HepG2 (cell line): Measurements from ENCODE around the gene SRCAP. TPM values are rescaled to one million over a fixed set of nuclear protein-coding genes. Genes with fewer than 3 reads are reported as not detected.
A peak's percentile ranks its signal among the peaks of the same experiment; 100 is the strongest.

Source experiments
- ARID5B ChIP-seq: IDR thresholded peaks from 2 replicates; pipeline ENCODE4 v1.4.0; 2020; ENCODE audit warnings: mild to moderate bottlenecking, missing genetic modification reagents
- HNRNPH1 ChIP-seq: fragments of 200-400 bp; formaldehyde crosslinking; optimal IDR thresholded peaks from 2 replicates; pipeline ENCODE3; 2017; ENCODE audit warnings: mild to moderate bottlenecking, low read depth, low read length
- MEIS2 ChIP-seq: sonication (generic); formaldehyde crosslinking; IDR thresholded peaks from 2 replicates; pipeline ENCODE4 v1.9.0; 2021; ENCODE audit warnings: mild to moderate bottlenecking, missing genetic modification reagents
- MIER2 ChIP-seq: IDR thresholded peaks from 2 replicates; pipeline ENCODE4 v1.6.1; 2016; ENCODE audit warnings: missing biosample characterization, missing genetic modification reagents
- SETDB1 ChIP-seq: sonication (generic); formaldehyde crosslinking; IDR thresholded peaks from 2 replicates; pipeline ENCODE4 v1.5.1; 2020; ENCODE audit warnings: missing genetic modification reagents, mild to moderate bottlenecking, borderline replicate concordance
- SMARCE1 ChIP-seq: fragments of 450-650 bp; IDR thresholded peaks from 2 replicates; pipeline ENCODE4 v1.6.1; 2017; ENCODE audit warnings: borderline replicate concordance
- ZBTB40 ChIP-seq, 2 experiments: fragments of 450-650 bp in 1 of 2; sonication (generic) in 1 of 2; formaldehyde crosslinking in 1 of 2; IDR thresholded peaks; 2 replicates each; pipeline versions ENCODE4 v1.6.1 to v1.8.0; 2016 to 2022; ENCODE audit warnings: antibody characterized with exemption in 1 of 2, mild to moderate bottlenecking in 1 of 2, missing genetic modification reagents in 1 of 2
- ZNF605 ChIP-seq: sonication (generic); formaldehyde crosslinking; IDR thresholded peaks from 2 replicates; pipeline ENCODE4 v1.8.0; 2022; ENCODE audit warnings: mild to moderate bottlenecking, missing genetic modification reagents
- polyA plus RNA-seq, 8 experiments: library from polyadenylated mRNA; depleted of rRNA in 3 of 8; stranded (reverse) in 7 of 8; unstranded in 1 of 8; fragments of >200 nt; fragmentation: Illumina TruSeq in 4 of 8; extraction: Trizol in 4 of 8; gene quantifications; 2 replicates each; pipeline versions ENCODE4 v1.2.1 to v1.2.3, GENCODE V29; 2011 to 2016; ENCODE audit warnings: low read depth in 4 of 8, missing spikeins in 1 of 8, mixed read lengths in 1 of 8; ENCODE audit not compliant: insufficient read depth in 1 of 8
- total RNA-seq, 5 experiments: library from RNA; depleted of rRNA; stranded (reverse); fragments of >200 nt; fragmentation: Illumina TruSeq; extraction: Trizol; gene quantifications; 2 replicates each; pipeline ENCODE4 v1.2.3, GENCODE V29; 2016; ENCODE audit warnings: low read depth in 1 of 5
- TF ChIP-seq, protein P1 (sequence below): sonication (generic); formaldehyde crosslinking; IDR thresholded peaks from 2 replicates; pipeline ENCODE4 v1.4.0; 2020; ENCODE audit warnings: mild to moderate bottlenecking, missing genetic modification reagents

SRCAP gene
- total and polyA plus RNA-seq, 2 of the 13 experiments (the other 11 are each of a cell fraction or from before 2014, with no cell fraction given) = 4.9 to 9.0 TPM

GRCh38 chr16:30657866-30658730, 40.9 kb upstream of the SRCAP start, which contains the start of gene FBRS (continued):
- TF ChIP-seq ZBTB40 (IDR thresholded peaks at IDR 0.05) (no peak), ZBTB40 (CRISPR knock-in tag; IDR thresholded peaks at IDR 0.05) (peak; percentile 9; the same call in 1 of the 2 replicates), MIER2 (no peak), MEIS2 (CRISPR knock-in tag) (peak; percentile 51; the same call in 1 of the 2 replicates), SETDB1 (CRISPR knock-in tag) (no peak), HNRNPH1 (peak; percentile 90), SMARCE1 (no peak), ZNF605 (CRISPR knock-in tag) (peak; percentile 91), ARID5B (CRISPR knock-in tag) (peak; percentile 79)
- TF ChIP-seq, protein P1, sequence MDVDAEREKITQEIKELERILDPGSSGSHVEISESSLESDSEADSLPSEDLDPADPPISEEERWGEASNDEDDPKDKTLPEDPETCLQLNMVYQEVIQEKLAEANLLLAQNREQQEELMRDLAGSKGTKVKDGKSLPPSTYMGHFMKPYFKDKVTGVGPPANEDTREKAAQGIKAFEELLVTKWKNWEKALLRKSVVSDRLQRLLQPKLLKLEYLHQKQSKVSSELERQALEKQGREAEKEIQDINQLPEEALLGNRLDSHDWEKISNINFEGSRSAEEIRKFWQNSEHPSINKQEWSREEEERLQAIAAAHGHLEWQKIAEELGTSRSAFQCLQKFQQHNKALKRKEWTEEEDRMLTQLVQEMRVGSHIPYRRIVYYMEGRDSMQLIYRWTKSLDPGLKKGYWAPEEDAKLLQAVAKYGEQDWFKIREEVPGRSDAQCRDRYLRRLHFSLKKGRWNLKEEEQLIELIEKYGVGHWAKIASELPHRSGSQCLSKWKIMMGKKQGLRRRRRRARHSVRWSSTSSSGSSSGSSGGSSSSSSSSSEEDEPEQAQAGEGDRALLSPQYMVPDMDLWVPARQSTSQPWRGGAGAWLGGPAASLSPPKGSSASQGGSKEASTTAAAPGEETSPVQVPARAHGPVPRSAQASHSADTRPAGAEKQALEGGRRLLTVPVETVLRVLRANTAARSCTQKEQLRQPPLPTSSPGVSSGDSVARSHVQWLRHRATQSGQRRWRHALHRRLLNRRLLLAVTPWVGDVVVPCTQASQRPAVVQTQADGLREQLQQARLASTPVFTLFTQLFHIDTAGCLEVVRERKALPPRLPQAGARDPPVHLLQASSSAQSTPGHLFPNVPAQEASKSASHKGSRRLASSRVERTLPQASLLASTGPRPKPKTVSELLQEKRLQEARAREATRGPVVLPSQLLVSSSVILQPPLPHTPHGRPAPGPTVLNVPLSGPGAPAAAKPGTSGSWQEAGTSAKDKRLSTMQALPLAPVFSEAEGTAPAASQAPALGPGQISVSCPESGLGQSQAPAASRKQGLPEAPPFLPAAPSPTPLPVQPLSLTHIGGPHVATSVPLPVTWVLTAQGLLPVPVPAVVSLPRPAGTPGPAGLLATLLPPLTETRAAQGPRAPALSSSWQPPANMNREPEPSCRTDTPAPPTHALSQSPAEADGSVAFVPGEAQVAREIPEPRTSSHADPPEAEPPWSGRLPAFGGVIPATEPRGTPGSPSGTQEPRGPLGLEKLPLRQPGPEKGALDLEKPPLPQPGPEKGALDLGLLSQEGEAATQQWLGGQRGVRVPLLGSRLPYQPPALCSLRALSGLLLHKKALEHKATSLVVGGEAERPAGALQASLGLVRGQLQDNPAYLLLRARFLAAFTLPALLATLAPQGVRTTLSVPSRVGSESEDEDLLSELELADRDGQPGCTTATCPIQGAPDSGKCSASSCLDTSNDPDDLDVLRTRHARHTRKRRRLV (CRISPR knock-in tag) = 0 out of 2 replicates have a peak, but pooled peaks have one; percentile 80
